ES-I3 (cell line): ENCODE measurements around the gene NDUFS8.

ENCODE experiments used
- H3K36me3 ChIP-seq: 2 replicates; pipeline ENCODE4 v1.6.1; 2013; ENCODE audit warnings: mild to moderate bottlenecking, low read length, control low read depth, moderate library complexity; ENCODE audit not compliant: insufficient read depth
- H3K4me1 ChIP-seq: 2 replicates; pipeline ENCODE4 v1.6.1; 2013; ENCODE audit warnings: mild to moderate bottlenecking, control low read depth, low read length; ENCODE audit not compliant: insufficient read depth
- H3K9ac ChIP-seq: 2 replicates; pipeline ENCODE4 v1.6.1; 2013; ENCODE audit warnings: low read depth, mild to moderate bottlenecking, low read length, moderate library complexity
- H3K9me3 ChIP-seq: 2 replicates; pipeline ENCODE4 v1.6.1; 2013; ENCODE audit warnings: mild to moderate bottlenecking, low read length, moderate library complexity; ENCODE audit not compliant: control insufficient read depth, insufficient read depth

NDUFS8 gene

DNA sequence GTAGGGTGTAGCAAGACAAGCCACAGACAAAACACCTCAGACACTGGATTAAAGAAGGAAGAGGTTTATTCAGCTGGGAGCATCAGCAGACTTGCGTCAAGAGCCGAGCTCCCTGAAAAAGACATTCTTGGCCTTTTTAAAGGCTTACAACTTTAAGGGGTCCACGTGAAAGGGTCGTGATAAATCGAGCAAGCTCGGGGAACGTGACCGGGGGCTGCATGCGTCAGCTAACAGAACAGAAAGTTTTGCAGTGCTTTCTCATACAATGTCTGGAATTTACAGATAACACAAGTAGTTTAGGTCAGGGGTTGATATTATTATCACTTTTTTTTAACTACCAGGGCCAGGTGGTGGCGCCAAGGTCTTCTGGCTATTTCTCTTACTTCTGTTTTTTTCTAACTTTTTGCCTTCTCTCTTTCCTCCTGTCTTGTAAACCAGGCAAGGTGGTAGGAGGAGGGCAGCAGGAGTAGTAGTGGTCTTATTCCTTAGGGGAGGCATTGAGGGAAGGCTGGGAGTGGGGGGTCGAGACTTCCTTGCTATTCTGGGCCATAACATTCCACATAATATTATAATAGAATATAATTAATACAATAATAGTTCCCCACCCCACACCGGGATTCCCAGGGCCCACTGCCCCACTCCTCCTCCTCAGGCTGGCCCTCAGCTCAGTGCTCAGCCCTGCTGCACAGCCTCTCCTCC, 20.9 kb upstream of the NDUFS8 start:
- H3K36me3 ChIP-seq: no peaks in the 10 kb centered on the region
- H3K9me3 ChIP-seq: no peaks in the 10 kb centered on the region
- H3K4me1 ChIP-seq: peaks cover 23% of the 10 kb centered on the region; the same call in 1 of the 2 replicates
- H3K9ac ChIP-seq: no peak overlapping the region

DNA sequence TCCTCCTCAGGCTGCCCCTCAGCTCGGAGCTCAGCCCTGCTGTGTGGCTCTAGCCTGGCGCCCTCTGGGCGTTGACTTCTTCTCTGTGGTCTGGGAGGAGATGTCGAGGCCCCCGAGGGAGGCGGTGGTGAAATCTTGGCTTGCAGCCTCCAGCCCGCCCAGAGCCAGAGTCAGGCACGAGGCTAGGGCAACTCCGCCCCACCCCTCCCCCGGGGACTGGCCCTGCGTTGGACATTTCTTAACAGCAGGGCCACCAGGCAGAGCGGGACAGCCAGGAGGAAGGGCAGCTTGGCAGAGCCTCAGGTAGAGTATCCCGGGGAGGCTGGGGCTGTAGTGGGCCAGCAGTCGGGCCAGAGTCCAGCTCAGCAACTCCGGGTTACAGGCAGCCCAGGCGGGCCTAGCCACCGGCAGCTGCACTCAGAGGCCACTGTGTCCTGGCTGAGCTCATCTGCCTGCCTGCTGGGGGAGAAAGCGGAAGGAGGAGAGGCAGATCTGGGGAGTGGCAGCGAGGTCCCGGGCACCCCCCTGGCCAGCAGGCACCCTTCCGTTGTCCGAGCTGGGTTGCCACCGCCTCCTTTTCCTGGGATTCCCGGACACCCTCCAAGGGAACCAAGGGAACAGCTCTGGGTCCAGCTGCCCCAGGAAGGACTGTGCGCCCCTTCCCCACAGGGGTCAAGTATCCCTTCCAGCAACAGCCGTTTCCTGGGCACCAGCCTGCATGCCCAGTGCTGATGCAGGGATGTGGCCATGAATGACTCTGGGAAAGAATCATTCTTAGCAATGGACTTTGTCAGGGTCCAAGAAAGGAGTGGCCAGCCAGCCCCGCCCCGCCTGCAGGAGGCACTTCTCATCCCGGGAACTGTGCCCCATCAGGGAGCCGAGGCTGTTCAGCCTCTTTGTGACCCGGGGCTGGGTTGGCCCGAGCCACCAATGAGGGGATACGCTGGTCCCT, 20.1 kb upstream of the NDUFS8 start, which contains the start of gene ALDH3B1:
ALDH3B1 (plus strand) TSS at position 238 of the 952 bp plus-strand sequence. CDS start 4,971 bp downstream, outside the sequence.
- Histone ChIP-seq H3K9ac (no peak within 1 kb of the TSS), H3K9me3 (no peaks in the 10 kb centered on the region), H3K4me1 (peaks cover 23% of the 10 kb centered on the region; the same call in 1 of the 2 replicates), H3K36me3 (no peaks in the 10 kb centered on the region)

DNA sequence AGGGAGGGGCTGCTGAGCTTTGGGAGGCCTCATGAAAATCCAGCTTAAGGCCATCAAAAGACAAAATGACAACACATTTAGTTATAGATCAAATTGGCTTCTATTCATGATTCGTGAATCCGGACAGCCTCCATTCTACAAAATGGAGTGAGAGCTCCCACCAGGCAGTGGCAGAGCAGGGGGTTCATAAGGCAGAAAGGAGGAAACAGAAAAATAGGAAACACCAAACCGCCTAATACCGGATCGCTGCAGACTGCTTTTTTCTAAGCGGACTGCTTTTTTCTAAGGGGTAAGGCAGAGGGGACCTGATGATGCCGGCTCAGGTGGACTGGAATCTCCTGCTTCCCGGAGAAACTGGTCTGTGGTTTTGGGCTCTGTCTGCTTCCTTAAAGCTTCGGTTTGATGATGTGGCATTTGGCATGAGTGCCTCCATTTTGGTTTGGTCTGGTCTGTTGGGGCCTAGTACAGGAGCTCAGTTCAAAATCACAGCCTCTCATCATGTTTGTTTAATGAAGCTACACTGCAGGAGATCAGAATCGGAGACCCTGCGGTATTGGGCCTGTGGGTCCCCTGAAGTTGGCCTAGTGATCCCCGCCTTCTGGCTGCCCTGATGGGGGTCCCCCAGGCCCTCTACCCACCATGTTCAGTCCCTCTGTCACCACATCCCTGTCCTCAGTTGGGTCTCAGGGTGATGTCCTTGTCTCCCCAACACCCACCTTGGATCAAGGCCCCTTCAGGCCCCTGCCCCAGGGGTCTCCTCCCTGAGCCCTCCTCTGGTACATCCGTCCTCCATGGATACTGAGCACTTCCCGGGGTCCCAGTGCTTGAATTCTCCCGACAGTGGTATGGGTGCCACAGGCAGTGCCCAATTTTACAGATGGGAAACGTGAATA, 19.2 kb upstream of the NDUFS8 start:
- Histone ChIP-seq H3K4me1 (peaks cover 23% of the 10 kb centered on the region; the same call in 1 of the 2 replicates), H3K36me3 (no peaks in the 10 kb centered on the region), H3K9ac (no peak overlapping the region), H3K9me3 (no peaks in the 10 kb centered on the region)

DNA sequence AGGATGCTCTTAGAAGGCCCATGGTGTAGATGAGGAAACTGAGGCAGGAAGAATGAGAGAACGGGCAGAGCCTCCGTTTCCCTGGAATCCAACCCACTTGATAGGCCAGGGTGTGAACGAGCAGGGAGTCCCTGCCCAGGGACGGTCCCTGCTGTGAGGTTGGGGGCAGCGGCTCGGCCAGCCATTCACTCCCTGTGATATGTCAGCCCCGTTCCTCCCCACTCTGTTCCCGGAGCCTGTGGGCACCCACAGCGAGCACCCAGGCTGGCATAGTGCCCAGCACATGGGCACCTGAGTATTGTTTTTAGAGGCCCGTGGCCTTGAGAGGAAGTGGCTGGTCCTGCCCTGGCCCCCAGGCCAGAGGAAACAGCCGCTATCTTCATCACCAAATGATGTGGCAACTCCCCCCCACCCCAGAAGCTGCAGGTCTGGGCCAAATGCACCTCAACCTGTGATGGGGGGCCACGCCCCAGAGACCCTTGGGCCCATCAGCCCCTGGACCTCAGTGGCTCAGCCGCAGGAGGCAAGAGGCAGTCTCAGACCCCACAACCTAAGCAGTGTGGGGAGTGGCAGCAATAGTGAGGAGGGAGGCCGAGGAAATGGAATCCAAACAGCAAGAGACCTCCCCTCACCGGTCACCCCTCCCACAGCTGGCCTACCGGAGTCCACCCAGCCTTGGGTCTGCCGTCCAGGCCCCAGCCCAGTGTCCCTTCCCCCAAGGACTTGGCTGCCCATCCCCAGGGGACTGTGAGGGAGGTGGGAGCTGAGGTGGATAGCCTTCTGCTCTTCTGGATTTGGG, 18.2 kb upstream of the NDUFS8 start:
- no peaks in the 10 kb centered on the region for H3K9me3 ChIP-seq
- H3K9ac ChIP-seq: no peak overlapping the region
- peaks cover 27% of the 10 kb centered on the region; the same call in 1 of the 2 replicates for H3K4me1 ChIP-seq
- H3K36me3 ChIP-seq: no peaks in the 10 kb centered on the region

DNA sequence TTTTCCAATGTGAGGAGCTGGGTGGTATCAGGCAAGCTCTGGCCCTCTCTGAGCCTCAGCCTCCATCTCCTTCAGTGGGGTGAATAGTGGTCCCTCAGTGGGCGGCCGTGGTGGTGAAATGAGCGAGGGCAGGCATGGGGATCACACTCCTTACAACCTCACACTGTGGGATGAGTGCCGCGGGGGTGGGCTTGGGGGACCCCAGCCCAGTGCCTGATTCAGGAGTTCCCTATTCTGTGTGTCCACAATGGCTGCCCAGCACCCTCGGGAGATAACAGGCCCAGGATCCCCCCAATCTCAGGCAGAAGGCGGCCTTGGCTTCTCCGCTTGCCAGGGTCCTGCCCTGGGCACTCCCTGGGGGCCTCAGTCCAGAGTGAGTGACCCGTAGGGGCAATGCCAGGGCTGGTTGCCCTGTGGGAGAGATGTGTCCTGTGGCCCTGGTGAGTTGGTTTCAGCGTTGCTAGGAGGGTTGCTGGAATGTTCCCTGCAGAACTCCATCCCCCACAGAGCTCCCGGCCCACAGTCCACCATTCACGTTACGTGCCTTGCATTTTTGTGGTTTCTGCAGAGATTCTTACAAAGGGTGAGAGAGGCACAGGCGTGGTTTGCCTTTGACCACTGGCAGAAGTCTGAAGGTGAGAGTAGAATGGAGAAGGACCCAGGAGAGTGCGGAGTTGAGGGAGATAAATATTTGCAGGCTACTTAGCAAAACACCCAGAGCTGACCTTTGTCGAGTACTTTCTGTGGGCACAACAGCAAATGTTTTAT, 17.5 kb upstream of the NDUFS8 start:
- Histone ChIP-seq H3K36me3 (no peaks in the 10 kb centered on the region), H3K9me3 (no peaks in the 10 kb centered on the region), H3K9ac (no peak overlapping the region), H3K4me1 (peaks cover 27% of the 10 kb centered on the region; the same call in 1 of the 2 replicates)

DNA sequence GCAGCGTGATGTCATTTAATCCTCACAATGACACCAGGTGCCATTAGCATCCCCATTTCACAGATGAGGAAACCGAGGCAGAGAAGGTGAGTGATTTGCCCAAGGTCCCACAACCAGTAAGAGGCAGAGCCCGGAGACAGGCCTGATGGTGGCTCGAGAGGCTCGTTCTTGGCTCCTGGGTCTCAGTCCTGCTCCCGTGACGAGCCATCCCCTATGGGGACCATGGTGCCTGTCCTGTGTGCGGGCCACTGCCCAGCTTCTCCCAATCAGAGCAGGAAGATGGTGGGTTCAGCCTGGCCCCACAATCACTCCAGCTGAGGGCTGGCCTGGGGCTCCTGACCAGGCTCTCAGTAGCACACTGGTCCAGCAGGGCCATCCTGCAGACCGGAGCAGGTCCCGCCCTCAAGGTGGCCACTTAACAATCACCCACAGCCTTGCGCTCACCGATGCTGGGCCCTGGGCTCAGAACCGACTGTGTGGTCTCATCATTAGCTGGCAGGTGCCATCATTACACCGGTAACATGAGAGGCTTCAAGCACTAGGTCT, 16.8 kb upstream of the NDUFS8 start:
- Histone ChIP-seq H3K9ac (no peak overlapping the region), H3K4me1 (peaks cover 27% of the 10 kb centered on the region; the same call in 1 of the 2 replicates), H3K9me3 (no peaks in the 10 kb centered on the region), H3K36me3 (no peaks in the 10 kb centered on the region)

DNA sequence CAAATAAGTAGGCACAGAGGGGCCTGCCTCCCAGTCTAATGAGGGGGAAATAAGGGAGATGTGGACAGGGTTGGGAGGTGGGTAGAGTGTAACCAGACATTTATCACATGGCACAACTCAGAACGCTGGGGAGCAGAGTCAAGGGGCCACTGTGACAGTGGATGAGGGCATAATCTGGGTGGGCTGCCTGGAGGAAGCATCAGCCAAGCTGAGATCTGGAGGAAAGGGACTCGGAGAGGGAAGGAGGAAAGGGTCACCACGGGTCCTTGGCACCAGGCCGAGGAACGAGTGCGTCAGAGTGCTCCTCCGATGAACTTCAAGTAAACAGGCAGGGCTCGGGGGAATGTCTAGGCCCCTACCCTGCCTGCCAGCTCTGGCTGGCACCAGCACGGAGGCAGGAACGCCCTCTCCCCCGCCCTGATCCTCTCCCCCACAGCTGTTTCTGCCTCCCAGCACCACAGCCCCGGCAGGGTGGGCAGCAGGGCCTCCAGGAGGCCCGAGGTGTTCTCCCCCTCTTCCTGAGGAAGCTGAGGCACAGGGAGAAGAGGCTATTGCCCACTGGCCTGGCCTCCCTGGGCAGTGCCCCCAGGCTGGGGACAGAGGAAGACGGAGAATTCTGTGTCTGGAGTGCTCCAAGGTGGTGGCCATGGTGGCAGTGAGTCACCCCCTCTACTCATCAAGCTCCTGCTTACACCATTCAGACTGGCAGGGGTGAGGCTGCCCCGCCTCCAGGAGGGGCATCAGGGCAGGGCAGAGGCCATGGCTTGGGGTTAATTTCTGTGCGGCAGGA, 16.1 kb upstream of the NDUFS8 start:
- no peak overlapping the region for H3K9ac ChIP-seq
- no peaks in the 10 kb centered on the region for H3K36me3 ChIP-seq
- peaks cover 27% of the 10 kb centered on the region; the same call in 1 of the 2 replicates for H3K4me1 ChIP-seq
- H3K9me3 ChIP-seq: no peaks in the 10 kb centered on the region

DNA sequence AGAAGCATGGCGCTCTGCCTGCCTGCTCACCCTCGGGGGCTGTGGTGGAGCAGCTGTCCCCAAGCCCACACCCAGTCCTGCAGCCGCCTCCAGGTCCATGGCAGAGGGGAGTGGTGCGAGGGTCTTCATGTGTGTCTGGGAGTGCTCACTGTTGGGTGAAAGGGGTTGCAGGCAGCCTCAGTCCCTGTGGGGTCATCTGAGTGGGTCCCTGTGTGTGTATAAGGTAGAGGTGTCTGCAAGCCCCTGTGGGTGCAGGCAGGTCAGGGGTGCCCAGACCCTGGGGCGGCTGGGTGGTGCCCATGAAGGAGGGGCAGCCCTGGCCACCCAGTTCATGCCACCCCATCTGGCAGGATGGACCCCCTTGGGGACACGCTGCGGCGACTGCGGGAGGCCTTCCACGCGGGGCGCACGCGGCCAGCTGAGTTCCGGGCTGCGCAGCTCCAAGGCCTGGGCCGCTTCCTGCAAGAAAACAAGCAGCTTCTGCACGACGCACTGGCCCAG, 15.5 kb upstream of the NDUFS8 start:
- Histone ChIP-seq H3K9me3 (no peaks in the 10 kb centered on the region), H3K9ac (no peak overlapping the region), H3K36me3 (no peaks in the 10 kb centered on the region), H3K4me1 (peaks cover 23% of the 10 kb centered on the region; the same call in 1 of the 2 replicates)

DNA sequence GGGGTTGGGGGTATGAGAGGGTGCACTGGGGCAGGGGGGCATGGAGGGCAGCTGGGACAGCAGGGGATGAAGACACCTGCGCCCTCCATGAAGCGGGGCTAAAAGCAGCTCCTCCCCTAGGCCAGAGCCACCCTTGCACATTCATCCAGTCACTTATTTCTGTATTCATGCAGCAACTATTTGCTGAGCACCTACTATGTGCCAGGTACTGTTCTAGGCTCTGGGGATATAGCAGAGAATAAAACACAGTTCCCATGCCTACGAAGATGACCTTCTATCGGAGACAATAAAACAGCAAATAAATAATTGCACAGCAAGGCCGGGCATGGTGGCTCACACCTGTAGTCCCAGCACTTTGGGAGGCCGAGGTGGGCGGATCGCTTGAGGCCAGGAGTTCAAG, 15.0 kb upstream of the NDUFS8 start:
- peaks cover 18% of the 10 kb centered on the region; the same call in 1 of the 2 replicates for H3K4me1 ChIP-seq
- H3K9me3 ChIP-seq: no peaks in the 10 kb centered on the region
- H3K9ac ChIP-seq: no peak overlapping the region
- no peaks in the 10 kb centered on the region for H3K36me3 ChIP-seq

DNA sequence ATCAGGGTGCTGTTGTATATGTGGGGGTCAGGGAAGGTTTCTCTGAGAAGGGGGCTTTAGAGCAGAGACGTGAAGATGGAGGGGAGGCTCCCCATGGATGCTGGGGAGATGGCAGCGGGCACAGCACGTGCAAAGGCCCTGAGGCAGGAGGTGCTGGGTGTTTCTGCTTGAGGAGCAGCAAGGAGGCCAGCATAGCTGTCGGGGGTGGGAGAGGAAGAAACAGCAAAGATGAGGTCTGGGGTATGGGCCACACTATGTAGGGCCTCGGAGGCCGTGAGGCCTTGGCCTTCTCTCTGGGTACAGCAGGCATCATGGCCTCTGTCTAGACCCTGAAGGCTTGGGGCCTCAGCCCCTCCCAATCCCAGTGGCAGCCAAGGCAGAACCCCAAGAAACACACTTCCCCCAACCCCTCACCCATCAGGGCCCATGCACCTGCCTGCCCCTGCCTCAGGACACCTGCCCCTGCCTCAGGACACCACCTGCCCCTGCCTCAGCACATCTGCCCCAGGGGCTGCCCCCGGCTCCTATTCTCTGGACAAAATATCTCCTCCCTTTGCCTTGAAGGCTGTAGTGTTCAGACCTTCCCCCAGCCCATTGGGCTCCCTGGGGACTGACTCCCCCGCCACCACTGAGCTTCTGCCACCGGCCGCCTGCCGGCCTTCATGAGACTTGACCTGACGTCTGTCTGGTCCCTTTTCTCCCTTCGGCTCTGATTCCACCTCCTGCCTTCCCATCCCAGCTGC, 14.1 kb upstream of the NDUFS8 start:
- H3K36me3 ChIP-seq: no peaks in the 10 kb centered on the region
- no peak overlapping the region for H3K9ac ChIP-seq
- peaks cover 14% of the 10 kb centered on the region; the same call in 1 of the 2 replicates for H3K4me1 ChIP-seq

More for the DNA sequence above, 14.1 kb upstream of the NDUFS8 start:
- H3K9me3 ChIP-seq: no peaks in the 10 kb centered on the region
